GM11168 (cell line): ENCODE results near the gene SEC16A.
"Not testable (repeated sequence)": the region's sequence is repeated elsewhere in the genome, so short reads cannot be mapped to it uniquely, and the experiment has no call there.

Experiments
- in situ Hi-C: fragments of 300-500 bp; cut with MboI; formaldehyde crosslinking; loops from one replicate; pipeline ENCODE4 v1.12.0; 2022; ENCODE audit warnings: low sequenced_read_pairs; ENCODE audit not compliant: unreplicated experiment

SEC16A gene

GRCh38 chr9:136405904-136406303, 76.9 kb downstream of the SEC16A start:
- in situ Hi-C loops, result not testable (repeated sequence)

- in situ Hi-C loops, result no loop called here
Observed at GRCh38 chr9:136405481-136405880, 77.4 kb downstream of the SEC16A start.

GRCh38 chr9:136404801-136405136, 78.1 kb downstream of the SEC16A start:
- in situ Hi-C loops, result no loop called here

- in situ Hi-C loops, result no loop called here
Observed at GRCh38 chr9:136403915-136404800, 78.7 kb downstream of the SEC16A start.

GRCh38 chr9:136403538-136403914, 79.3 kb downstream of the SEC16A start:
- in situ Hi-C loops, result no loop called here

GRCh38 chr9:136402067-136402466, 80.8 kb downstream of the SEC16A start:
- in situ Hi-C loops, result no loop called here

GRCh38 chr9:136401173-136401922, 81.5 kb downstream of the SEC16A start:
- in situ Hi-C loops, result no loop called here

GRCh38 chr9:136400038-136400834, 82.6 kb downstream of the SEC16A start, which contains the start of gene SNAPC4:
Gene SNAPC4, minus strand, starts transcription at chr9:136400170. Its CDS starts 1,742 bp downstream, at chr9:136398428.
- in situ Hi-C loops, result no loop called here

GRCh38 chr9:136399176-136400037, 83.4 kb downstream of the SEC16A start:
- in situ Hi-C loops, result no loop called here

GRCh38 chr9:136398286-136398685, 84.6 kb downstream of the SEC16A start:
- in situ Hi-C loops, result no loop called here

- in situ Hi-C loops, result no loop called here
Observed at GRCh38 chr9:136397643-136398042, 85.2 kb downstream of the SEC16A start.

GRCh38 chr9:136396219-136396515, 86.7 kb downstream of the SEC16A start:
- in situ Hi-C loops, result no loop called here

- in situ Hi-C loops, result no loop called here
Observed at GRCh38 chr9:136395345-136396218, 87.3 kb downstream of the SEC16A start.

GRCh38 chr9:136395020-136395340, 87.9 kb downstream of the SEC16A start:
- in situ Hi-C loops, result no loop called here

- in situ Hi-C loops, result no loop called here
Observed at GRCh38 chr9:136394312-136395019, 88.4 kb downstream of the SEC16A start.

GRCh38 chr9:136393531-136393930, 89.3 kb downstream of the SEC16A start:
- in situ Hi-C loops, result no loop called here

- in situ Hi-C loops, result no loop called here
Observed at GRCh38 chr9:136392538-136393449, 90.0 kb downstream of the SEC16A start.
